HCT116 (cell line): Measurements from ENCODE around the gene CPSF7. TPM values are rescaled to one million over a fixed set of nuclear protein-coding genes. Genes with fewer than 3 reads are reported as not detected.

ENCODE experiments used
- ATAC-seq: fragments of 200-7000 bp; cut with Tn5 transposase; 2 replicates; pipeline ENCODE4 v1.9.1; 2020; ENCODE audit warnings: mild to moderate bottlenecking, moderate library complexity
- BruUV-seq: library from RNA; stranded (reverse); fragments of 400-500 nt; replicated peaks from 2 replicates; lab custom pipeline; 2021; lab: Mats Ljungman, UMichigan
- CTCF ChIA-PET: fragments of 300-600 bp; sonication (Branson Sonifier 250); formaldehyde crosslinking; loops from one replicate; lab custom pipeline; 2021; ENCODE audit warnings: antibody characterized with exemption; lab: Charles Lee
- POLR2A ChIA-PET: fragments of 300-600, 350-600 bp; sonication (Branson Sonifier 250); formaldehyde crosslinking; loops from one replicate; lab custom pipeline; 2021; ENCODE audit warnings: antibody characterized with exemption; lab: Charles Lee
- RAD21 ChIA-PET, 2 experiments: fragments of 300-600 bp; sonication (Branson Sonifier 250); formaldehyde crosslinking; loops; one replicate each; lab custom pipeline; 2023; ENCODE audit warnings: low total read pairs in 2 of 2; ENCODE audit not compliant: uncharacterized antibody in 2 of 2, unreplicated experiment in 2 of 2, low non-redundant PET in 1 of 2; lab: Charles Lee
- DNase-seq: peaks from one replicate; pipeline ENCODE4 v3.0.0-alpha.2; 2010; ENCODE audit warnings: low read depth, low spot score
- H2AFZ ChIP-seq: fragments of 200-600 bp; shearing (Covaris generic), sonication (generic); 2 replicates; pipeline ENCODE4 v1.6.1; 2017; ENCODE audit warnings: low read depth, mixed run types, mixed read lengths, antibody characterized with exemption, low read length; ENCODE audit not compliant: poor library complexity, severe bottlenecking
- H3K27ac ChIP-seq: 2 replicates; pipeline ENCODE4 v1.5.1; 2012; ENCODE audit warnings: low read depth, low read length
- H3K27me3 ChIP-seq: fragments of 200-600 bp; sonication (generic); 2 replicates; pipeline ENCODE4 v1.6.1; 2016; ENCODE audit warnings: mixed run types, low read length, mixed read lengths; ENCODE audit not compliant: insufficient read depth
- H3K36me3 ChIP-seq, 2 experiments: fragments of 200-500 bp in 1 of 2; fragments of 200-600 bp in 1 of 2; sonication (Bioruptor generic) in 1 of 2; sonication (generic) in 1 of 2; 2 replicates each; pipeline versions ENCODE4 v1.5.1 to v1.6.1; 2014 to 2016; ENCODE audit warnings: low read length in 2 of 2, inconsistent platforms in 1 of 2, mixed read lengths in 1 of 2, mixed run types in 1 of 2; ENCODE audit not compliant: insufficient read depth in 2 of 2, control insufficient read depth in 1 of 2
- H3K4me1 ChIP-seq, 2 experiments: fragments of 200-600 bp in 1 of 2; sonication (generic) in 1 of 2; 2 replicates each; pipeline versions ENCODE4 v1.5.1 to v1.6.1; 2012 to 2017; ENCODE audit warnings: low read length in 2 of 2, inconsistent platforms in 1 of 2, mild to moderate bottlenecking in 1 of 2, mixed read lengths in 1 of 2, mixed run types in 1 of 2, moderate library complexity in 1 of 2; ENCODE audit not compliant: insufficient read depth in 2 of 2, control insufficient read depth in 1 of 2
- H3K4me2 ChIP-seq: fragments of 200-600 bp; sonication (generic); 2 replicates; pipeline ENCODE4 v1.6.1; 2017; ENCODE audit warnings: mixed run types, low read length, mixed read lengths
- H3K4me3 ChIP-seq, 2 experiments: fragments of 200-600 bp in 1 of 2; sonication (generic) in 1 of 2; replicated peaks in 1 of 2; 2 replicates each; pipeline ENCODE4 v1.5.1; 2011 to 2016; ENCODE audit warnings: low read length in 2 of 2, control low read depth in 1 of 2, low read depth in 1 of 2, mild to moderate bottlenecking in 1 of 2, mixed read lengths in 1 of 2, mixed run types in 1 of 2
- H3K79me2 ChIP-seq: fragments of 200-600 bp; sonication (generic); 2 replicates; pipeline ENCODE4 v1.6.1; 2017; ENCODE audit warnings: mild to moderate bottlenecking, mixed run types, low read length, moderate library complexity, mixed read lengths; ENCODE audit not compliant: insufficient read depth
- H3K9ac ChIP-seq: fragments of 200-600 bp; sonication (generic); 2 replicates; pipeline ENCODE4 v1.6.1; 2016; ENCODE audit warnings: low read length, mixed read lengths
- H3K9me2 ChIP-seq: fragments of 200-600 bp; sonication (generic), shearing (Covaris generic); 2 replicates; pipeline ENCODE4 v1.6.1; 2017; ENCODE audit warnings: mixed run types, mild to moderate bottlenecking, moderate library complexity; ENCODE audit not compliant: insufficient read depth
- H3K9me3 ChIP-seq, 2 experiments: fragments of 200-500 bp in 1 of 2; fragments of 200-600 bp in 1 of 2; sonication (Bioruptor generic) in 1 of 2; sonication (generic) in 1 of 2; 2 replicates each; pipeline ENCODE4 v1.6.1; 2014 to 2017; ENCODE audit warnings: low read length in 2 of 2, mixed read lengths in 2 of 2, inconsistent platforms in 1 of 2, low read depth in 1 of 2, mild to moderate bottlenecking in 1 of 2, mixed run types in 1 of 2, moderate library complexity in 1 of 2; ENCODE audit not compliant: control insufficient read depth in 1 of 2, insufficient read depth in 1 of 2
- H4K20me1 ChIP-seq: fragments of 200-600 bp; sonication (generic), shearing (Covaris generic); 2 replicates; pipeline ENCODE4 v1.6.1; 2017; ENCODE audit warnings: mixed run types, mild to moderate bottlenecking, moderate library complexity; ENCODE audit not compliant: insufficient read depth
- EGR1 ChIP-seq: IDR thresholded peaks from 2 replicates; pipeline ENCODE4 v1.6.1; 2012; ENCODE audit warnings: low read depth
- EZH2phosphoT487 ChIP-seq: fragments of 200-600 bp; IDR thresholded peaks from 2 replicates; pipeline ENCODE4 v1.6.1; 2018; ENCODE audit warnings: antibody characterized with exemption, borderline replicate concordance
- FOSL1 ChIP-seq: IDR thresholded peaks from 2 replicates; pipeline ENCODE4 v1.6.1; 2012; ENCODE audit warnings: low read depth
- POLR2A ChIP-seq: IDR thresholded peaks from 2 replicates; pipeline ENCODE4 v1.7.0; 2011; ENCODE audit warnings: borderline replicate concordance; ENCODE audit not compliant: insufficient read depth, insufficient read length; ENCODE audit errors: extremely low read depth
- POLR2AphosphoS5 ChIP-seq: IDR thresholded peaks from 2 replicates; pipeline ENCODE4 v1.6.1; 2011; ENCODE audit warnings: mild to moderate bottlenecking, low read depth, low read length, moderate library complexity
- RAD21 ChIP-seq: IDR thresholded peaks from 2 replicates; pipeline ENCODE4 v1.6.1; 2012; ENCODE audit warnings: low read depth, mild to moderate bottlenecking
- SIN3A ChIP-seq: IDR thresholded peaks from 2 replicates; pipeline ENCODE4 v1.6.1; 2012; ENCODE audit warnings: low read depth
- SP1 ChIP-seq: IDR thresholded peaks from 2 replicates; pipeline ENCODE4 v1.6.1; 2012; ENCODE audit warnings: low read depth
- SRF ChIP-seq: IDR thresholded peaks from 2 replicates; pipeline ENCODE4 v1.6.1; 2012; ENCODE audit warnings: low read depth
- TCF7L2 ChIP-seq: IDR thresholded peaks from 2 replicates; pipeline ENCODE4 v1.7.0; 2011; ENCODE audit warnings: borderline replicate concordance, inconsistent platforms; ENCODE audit not compliant: insufficient read depth, insufficient read length; ENCODE audit errors: extremely low read depth
- ZFX ChIP-seq: fragments of 450-650 bp; IDR thresholded peaks from 2 replicates; pipeline ENCODE4 v1.6.1; 2017
- ZNF274 ChIP-seq: fragments of 200-500 bp; sonication (Bioruptor generic); IDR thresholded peaks from 2 replicates; pipeline ENCODE4 v1.6.1; 2014; ENCODE audit warnings: mild to moderate bottlenecking, low read depth, low read length, inconsistent platforms
- intact Hi-C: fragments of 100-400 bp; cut with micrococcal nuclease; formaldehyde crosslinking; loops from 2 replicates; pipeline ENCODE4 v1.10.0; 2022
- total RNA-seq: library from RNA; stranded (reverse); gene quantifications from one replicate; pipeline ENCODE4 v1.2.1, GENCODE V29; 2021; ENCODE audit not compliant: unreplicated experiment

The CPSF7 gene
- total RNA-seq, 1 experiment from 2014 or later: 110 TPM

GRCh38 chr11:61422226-61422625 lies 7.5 kb downstream of the CPSF7 start:
- no peak overlapping the region for H3K27ac ChIP-seq
- H3K27me3 ChIP-seq: no peaks in the 10 kb centered on the region
- no peaks in the 10 kb centered on the region for H3K9me3 ChIP-seq
- ChIA-PET CTCF (interaction anchor here (0.6 kb wide), 1 partner anchor 20 kb away, joined by 3 read pairs; no protein-coding TSS in a partner anchor), RAD21 (no interaction called here)
- no peaks in the 10 kb centered on the region for H3K4me1 ChIP-seq
- H3K4me3 ChIP-seq: no peak overlapping the region
- no TSS peak for BruUV-seq
- H3K9ac ChIP-seq: no peak overlapping the region
- DNase-seq (no peak), ATAC-seq (no peak)
- H4K20me1 ChIP-seq: no peaks in the 10 kb centered on the region
- no peak overlapping the region for H3K4me2 ChIP-seq
- intact Hi-C loops: no loop called here
- H3K9me2 ChIP-seq: no peaks in the 10 kb centered on the region
- no peak overlapping the region for H2AFZ ChIP-seq
- H3K36me3 ChIP-seq: peaks cover 73 to 78% of the 10 kb centered on the region in 2 experiments
- TF ChIP-seq ZNF274 (no peak), TCF7L2 (no peak), FOSL1 (no peak), ZFX (no peak), EGR1 (no peak), POLR2AphosphoS5 (no peak), RAD21 (no peak)
- TF ChIP-seq, all 23 proteins: peak for 0
- H3K79me2 ChIP-seq: peaks cover 99% of the 10 kb centered on the region
- POLR2A ChIA-PET: no interaction called here

GRCh38 chr11:61418136-61418535 lies 11.6 kb downstream of the CPSF7 start:
- no peaks in the 10 kb centered on the region for H3K9me3 ChIP-seq
- ATAC-seq: no peak
- RAD21 ChIA-PET: no interaction called here
- POLR2A ChIA-PET: no interaction called here
- no peak overlapping the region for H3K4me2 ChIP-seq
- H4K20me1 ChIP-seq: no peaks in the 10 kb centered on the region
- TF ChIP-seq SP1 (no peak), TCF7L2 (no peak), SIN3A (no peak), ZFX (no peak), POLR2A (no peak), EZH2phosphoT487 (no peak), ZNF274 (no peak), SRF (no peak)
- H3K27ac ChIP-seq: no peak overlapping the region
- no TSS peak for BruUV-seq
- no peaks in the 10 kb centered on the region for H3K27me3 ChIP-seq
- H3K9ac ChIP-seq: no peak overlapping the region
- intact Hi-C loops: no loop called here
- DNase-seq: no peak
- CTCF ChIA-PET: no interaction called here
- no peaks in the 10 kb centered on the region for H3K4me1 ChIP-seq
- H2AFZ ChIP-seq: no peak overlapping the region
- H3K36me3 ChIP-seq: peaks cover 76 to 85% of the 10 kb centered on the region in 2 experiments
- no peaks in the 10 kb centered on the region for H3K9me2 ChIP-seq
- H3K4me3 ChIP-seq: no peak overlapping the region
- H3K79me2 ChIP-seq: peaks cover 78% of the 10 kb centered on the region
